IMR-90 (cell line): Measurements from ENCODE around the gene ARFIP1.

ENCODE experiments used
- BHLHE40 ChIP-seq: fragments of 150-350 bp; IDR thresholded peaks from 2 replicates; pipeline ENCODE4 v1.6.1; 2016; ENCODE audit warnings: mild to moderate bottlenecking, low read depth, low read length
- CEBPB ChIP-seq: IDR thresholded peaks from 2 replicates; pipeline ENCODE4 v1.6.1; 2012; ENCODE audit warnings: low read depth, low read length, improper control_type of control experiment
- CHD1 ChIP-seq: IDR thresholded peaks from 2 replicates; pipeline ENCODE4 v1.6.1; 2012; ENCODE audit warnings: low read depth, low read length, improper control_type of control experiment
- MAZ ChIP-seq: IDR thresholded peaks from 2 replicates; pipeline ENCODE4 v1.6.1; 2012; ENCODE audit warnings: low read depth, mild to moderate bottlenecking, low read length, improper control_type of control experiment, moderate library complexity, borderline replicate concordance
- MXI1 ChIP-seq: IDR thresholded peaks from 2 replicates; pipeline ENCODE4 v1.6.1; 2012; ENCODE audit warnings: low read depth, mild to moderate bottlenecking, low read length, moderate library complexity, borderline replicate concordance
- NFE2L2 ChIP-seq: fragments of 150-350 bp; IDR thresholded peaks from 2 replicates; pipeline ENCODE4 v1.6.1; 2016; ENCODE audit warnings: low read depth, mild to moderate bottlenecking, low read length
- POLR2A ChIP-seq: IDR thresholded peaks from 2 replicates; pipeline ENCODE4 v1.6.1; 2012; ENCODE audit warnings: mild to moderate bottlenecking, low read depth, low read length
- RAD21 ChIP-seq: IDR thresholded peaks from 2 replicates; pipeline ENCODE4 v1.6.1; 2012; ENCODE audit warnings: low read length, improper control_type of control experiment
- RCOR1 ChIP-seq: IDR thresholded peaks from 2 replicates; pipeline ENCODE4 v1.6.1; 2012; ENCODE audit warnings: mild to moderate bottlenecking, low read length, improper control_type of control experiment; ENCODE audit not compliant: insufficient replicate concordance
- RFX5 ChIP-seq: IDR thresholded peaks from 2 replicates; pipeline ENCODE4 v1.8.0; 2012; ENCODE audit warnings: low read depth, mild to moderate bottlenecking, low read length, moderate library complexity
- SMC3 ChIP-seq: fragments of 150-350 bp; IDR thresholded peaks from 2 replicates; pipeline ENCODE4 v1.6.1; 2016; ENCODE audit warnings: low read depth, mild to moderate bottlenecking, antibody characterized with exemption, low read length, moderate library complexity
- TF ChIP-seq, protein P1 (sequence below): conservative IDR thresholded peaks from 2 replicates; pipeline ENCODE4 v1.5.1; 2012; ENCODE audit warnings: mild to moderate bottlenecking, low read depth, low read length, improper control_type of control experiment
- TF ChIP-seq, protein P2 (sequence below): fragments of 150-350 bp; IDR thresholded peaks from 2 replicates; pipeline ENCODE4 v1.6.1; 2016; ENCODE audit warnings: low read depth, mild to moderate bottlenecking, low read length, moderate library complexity, borderline replicate concordance
- TF ChIP-seq, protein P3 (sequence below): fragments of 150-350 bp; IDR thresholded peaks from 2 replicates; pipeline ENCODE4 v1.6.1; 2017; ENCODE audit warnings: mild to moderate bottlenecking, antibody characterized with exemption, low read length, low read depth

DNA sequence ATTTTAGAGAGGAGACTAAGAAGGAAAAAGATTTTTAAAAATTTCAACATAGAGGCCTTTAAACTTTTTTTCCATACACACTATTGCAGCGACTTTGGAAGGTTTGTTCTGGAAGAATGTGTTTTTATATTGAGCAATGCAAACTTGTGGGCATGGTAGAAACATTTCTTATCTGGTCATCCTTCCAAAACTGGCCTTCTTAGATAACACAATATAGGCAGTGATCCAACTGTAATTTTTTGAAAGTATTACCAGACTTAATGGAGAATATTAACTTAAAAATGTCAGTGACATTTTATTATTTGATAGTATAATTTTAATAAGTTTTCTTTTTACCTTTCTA lies 182.0 kb downstream of the ARFIP1 start:
- TF ChIP-seq, protein P1, sequence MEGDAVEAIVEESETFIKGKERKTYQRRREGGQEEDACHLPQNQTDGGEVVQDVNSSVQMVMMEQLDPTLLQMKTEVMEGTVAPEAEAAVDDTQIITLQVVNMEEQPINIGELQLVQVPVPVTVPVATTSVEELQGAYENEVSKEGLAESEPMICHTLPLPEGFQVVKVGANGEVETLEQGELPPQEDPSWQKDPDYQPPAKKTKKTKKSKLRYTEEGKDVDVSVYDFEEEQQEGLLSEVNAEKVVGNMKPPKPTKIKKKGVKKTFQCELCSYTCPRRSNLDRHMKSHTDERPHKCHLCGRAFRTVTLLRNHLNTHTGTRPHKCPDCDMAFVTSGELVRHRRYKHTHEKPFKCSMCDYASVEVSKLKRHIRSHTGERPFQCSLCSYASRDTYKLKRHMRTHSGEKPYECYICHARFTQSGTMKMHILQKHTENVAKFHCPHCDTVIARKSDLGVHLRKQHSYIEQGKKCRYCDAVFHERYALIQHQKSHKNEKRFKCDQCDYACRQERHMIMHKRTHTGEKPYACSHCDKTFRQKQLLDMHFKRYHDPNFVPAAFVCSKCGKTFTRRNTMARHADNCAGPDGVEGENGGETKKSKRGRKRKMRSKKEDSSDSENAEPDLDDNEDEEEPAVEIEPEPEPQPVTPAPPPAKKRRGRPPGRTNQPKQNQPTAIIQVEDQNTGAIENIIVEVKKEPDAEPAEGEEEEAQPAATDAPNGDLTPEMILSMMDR, result no peak
- TF ChIP-seq POLR2A (no peak), MXI1 (no peak), RAD21 (no peak), RFX5 (no peak), NFE2L2 (no peak), CEBPB (peak; percentile 68), SMC3 (no peak), MAZ (no peak), RCOR1 (no peak), BHLHE40 (no peak), CHD1 (no peak)
- TF ChIP-seq, protein P2, sequence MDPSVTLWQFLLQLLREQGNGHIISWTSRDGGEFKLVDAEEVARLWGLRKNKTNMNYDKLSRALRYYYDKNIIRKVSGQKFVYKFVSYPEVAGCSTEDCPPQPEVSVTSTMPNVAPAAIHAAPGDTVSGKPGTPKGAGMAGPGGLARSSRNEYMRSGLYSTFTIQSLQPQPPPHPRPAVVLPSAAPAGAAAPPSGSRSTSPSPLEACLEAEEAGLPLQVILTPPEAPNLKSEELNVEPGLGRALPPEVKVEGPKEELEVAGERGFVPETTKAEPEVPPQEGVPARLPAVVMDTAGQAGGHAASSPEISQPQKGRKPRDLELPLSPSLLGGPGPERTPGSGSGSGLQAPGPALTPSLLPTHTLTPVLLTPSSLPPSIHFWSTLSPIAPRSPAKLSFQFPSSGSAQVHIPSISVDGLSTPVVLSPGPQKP, result no peak
- TF ChIP-seq, protein P3, sequence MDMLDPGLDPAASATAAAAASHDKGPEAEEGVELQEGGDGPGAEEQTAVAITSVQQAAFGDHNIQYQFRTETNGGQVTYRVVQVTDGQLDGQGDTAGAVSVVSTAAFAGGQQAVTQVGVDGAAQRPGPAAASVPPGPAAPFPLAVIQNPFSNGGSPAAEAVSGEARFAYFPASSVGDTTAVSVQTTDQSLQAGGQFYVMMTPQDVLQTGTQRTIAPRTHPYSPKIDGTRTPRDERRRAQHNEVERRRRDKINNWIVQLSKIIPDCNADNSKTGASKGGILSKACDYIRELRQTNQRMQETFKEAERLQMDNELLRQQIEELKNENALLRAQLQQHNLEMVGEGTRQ, result no peak
